Spinal cord (tissue), 10 donors: ENCODE data around the gene ADARB2. TPM values are rescaled to one million over a fixed set of nuclear protein-coding genes. Genes with fewer than 3 reads are reported as not detected.
A peak's percentile ranks its signal among the peaks of the same experiment; 100 is the strongest.

Experiments used
- DNase-seq, 6 donors: peaks; one replicate each; pipeline versions ENCODE4 v3.0.0 to v3.0.0-alpha.2; 2013 to 2015; ENCODE audit warnings: low spot score in 6 of 6, low read depth in 4 of 6
- H3K27ac ChIP-seq: one replicate; pipeline ENCODE4 v1.5.1; 2013; ENCODE audit warnings: low read depth, low read length, control low read depth
- H3K27me3 ChIP-seq: one replicate; pipeline ENCODE4 v1.6.1; 2013; ENCODE audit warnings: low read length; ENCODE audit not compliant: control insufficient read depth, insufficient read depth
- H3K36me3 ChIP-seq: one replicate; pipeline ENCODE4 v1.6.1; 2013; ENCODE audit warnings: low read length; ENCODE audit not compliant: control insufficient read depth, insufficient read depth
- H3K4me1 ChIP-seq: one replicate; pipeline ENCODE4 v1.6.1; 2013; ENCODE audit warnings: low read length; ENCODE audit not compliant: control insufficient read depth, insufficient read depth
- H3K4me3 ChIP-seq: one replicate; pipeline ENCODE4 v1.5.1; 2013; ENCODE audit warnings: low read depth, low read length, control low read depth
- H3K9me3 ChIP-seq: one replicate; pipeline ENCODE4 v1.6.1; 2013; ENCODE audit warnings: low read length; ENCODE audit not compliant: control insufficient read depth, insufficient read depth
- WGBS: methylation state at CpG from one replicate; pipeline ENCODE4 v1.1.5; 2013; ENCODE audit warnings: missing lambda C conversion rate; ENCODE audit not compliant: insufficient coverage; 5-methylcytosine and 5-hydroxymethylcytosine counted together
- polyA plus RNA-seq, 2 donors: library from polyadenylated mRNA; unstranded; fragments of 120-200 nt; gene quantifications; one replicate each; pipeline ENCODE4 v1.2.1, GENCODE V29; 2013; ENCODE audit not compliant: insufficient read length in 2 of 2
- total RNA-seq, 2 donors: library from RNA; depleted of rRNA in 1 of 2; stranded (reverse); fragments of 120-200 nt in 1 of 2; fragments of >200 nt in 1 of 2; gene quantifications; one replicate each; pipeline versions ENCODE4 v1.2.3 to v1.2.4, GENCODE V29; 2013 to 2014
- donor health status: healthy.

ADARB2 gene
- total and polyA plus RNA-seq, 4 donors: 4.1 to 11.2 (median 8.3) TPM

DNA sequence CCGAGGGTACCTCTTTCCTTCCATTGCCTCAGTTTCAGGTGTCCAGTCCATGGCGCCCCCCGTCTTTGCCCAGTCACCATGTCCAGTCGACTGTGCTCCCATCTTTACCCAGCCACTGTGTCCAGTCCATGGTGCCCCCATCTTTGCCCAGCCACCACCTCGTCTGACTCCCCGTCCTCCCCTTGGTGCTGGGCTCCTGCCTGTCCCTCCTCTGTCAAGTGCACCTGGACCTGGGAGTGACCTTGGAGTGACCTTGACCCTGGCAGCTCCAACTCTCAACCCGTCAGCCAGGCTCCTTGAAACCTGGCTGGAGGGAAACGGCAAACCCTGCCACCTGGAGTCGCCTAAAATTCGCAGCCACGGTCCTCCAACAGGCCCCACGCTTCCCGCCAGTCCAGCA lies 180.2 kb downstream of the ADARB2 start:
- Histone ChIP-seq H3K36me3 (no peaks in the 10 kb centered on the region), H3K27ac (no peak overlapping the region), H3K27me3 (no peaks in the 10 kb centered on the region), H3K9me3 (peaks cover 2% of the 10 kb centered on the region), H3K4me1 (peaks cover 40% of the 10 kb centered on the region), H3K4me3 (no peak overlapping the region)
- DNase-seq: no peak
- 86% methylated on average over 13 of the region's 13 CpGs for WGBS

DNA sequence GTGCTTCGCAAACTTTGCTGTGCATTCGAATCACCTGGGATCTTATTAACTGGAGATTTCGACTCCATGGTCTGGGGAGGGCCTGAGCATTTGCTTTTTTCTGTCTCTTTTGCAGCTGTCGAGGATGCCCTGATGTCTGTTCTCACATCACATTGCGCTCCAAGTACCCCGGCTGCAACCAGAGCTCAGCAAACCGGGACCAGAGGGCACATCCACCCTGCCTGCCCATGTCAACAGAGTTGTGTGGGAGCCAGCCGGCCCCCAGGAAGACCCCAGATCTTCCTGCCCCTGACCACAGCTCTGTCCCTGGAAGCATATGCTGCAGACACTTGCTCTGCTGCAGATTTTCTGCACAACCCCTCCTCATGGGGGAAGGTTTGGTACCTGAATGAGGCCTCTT lies 180.8 kb downstream of the ADARB2 start:
- Histone ChIP-seq H3K36me3 (no peaks in the 10 kb centered on the region), H3K4me3 (no peak overlapping the region), H3K4me1 (peaks cover 42% of the 10 kb centered on the region), H3K9me3 (peaks cover 2% of the 10 kb centered on the region), H3K27me3 (no peaks in the 10 kb centered on the region), H3K27ac (no peak overlapping the region)
- DNase-seq: no peak
- WGBS: 88% methylated on average over 8 of the region's 8 CpGs

DNA sequence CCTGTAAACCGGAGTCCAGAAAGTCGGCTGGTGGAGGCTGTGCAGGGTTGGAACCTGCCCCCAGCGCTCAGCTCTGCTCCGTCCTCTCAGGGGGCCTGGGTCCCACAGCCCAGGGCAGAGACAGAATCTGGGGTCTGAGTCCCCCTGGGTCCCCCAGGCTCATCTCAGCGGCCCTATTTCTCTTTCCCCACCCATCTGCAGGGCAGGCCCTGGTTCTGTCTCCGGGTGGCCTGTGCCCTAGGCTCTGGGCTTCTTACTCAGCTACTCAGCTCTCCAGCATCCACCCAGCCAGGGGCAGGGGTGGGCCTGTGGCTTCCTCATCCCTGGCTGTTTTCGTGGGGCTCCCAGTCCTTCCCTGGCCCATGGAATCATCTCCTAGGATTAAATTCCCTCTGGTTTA lies 183.4 kb downstream of the ADARB2 start:
- Histone ChIP-seq H3K4me1 (peaks cover 37% of the 10 kb centered on the region), H3K4me3 (no peak overlapping the region), H3K36me3 (no peaks in the 10 kb centered on the region), H3K9me3 (peaks cover 2% of the 10 kb centered on the region), H3K27me3 (no peaks in the 10 kb centered on the region), H3K27ac (no peak overlapping the region)
- WGBS: 94% methylated on average over 6 of the region's 7 CpGs
- DNase-seq: no peak

DNA sequence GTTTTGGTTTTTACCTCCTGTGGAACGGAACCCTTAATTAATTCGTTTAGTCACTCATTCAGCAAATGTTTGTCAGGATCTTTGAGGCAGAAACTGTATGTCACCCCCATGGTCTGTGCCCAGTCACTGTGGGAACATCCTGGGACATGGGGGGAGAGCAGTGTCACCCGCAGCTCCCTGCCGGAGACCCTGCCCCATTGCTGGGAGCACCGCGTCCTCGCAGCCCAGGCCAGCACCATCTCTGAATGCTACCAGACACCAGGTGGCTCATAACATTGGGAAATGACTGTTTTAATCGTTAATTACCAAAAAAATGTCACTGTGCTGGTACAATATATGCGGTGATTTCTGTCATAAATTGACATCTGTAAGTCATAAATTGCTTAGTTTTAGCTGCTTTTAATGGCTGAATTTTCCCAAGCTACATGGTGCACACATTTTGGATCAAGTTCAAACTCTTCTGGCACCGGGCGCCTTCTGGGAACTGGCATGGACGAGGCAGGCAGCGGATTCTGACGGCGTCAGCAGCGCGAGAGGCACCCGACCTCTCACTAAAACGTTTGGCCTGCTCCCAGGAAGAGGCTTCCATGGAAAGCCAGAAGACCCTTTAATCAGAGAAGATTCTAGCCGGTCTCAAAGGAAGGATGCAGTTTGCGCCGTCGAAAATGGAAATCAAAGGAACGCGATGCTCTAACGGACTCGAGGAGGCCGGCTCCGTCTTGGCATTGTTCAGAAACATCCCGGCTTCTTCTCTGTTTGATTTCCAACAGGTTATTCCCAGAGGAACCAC lies 184.2 kb downstream of the ADARB2 start:
- WGBS: 47% methylated on average over 27 of the region's 30 CpGs
- DNase-seq: peak in 3 of 6 donors; percentile 23 to 87 (median 73)
- peaks cover 34% of the 10 kb centered on the region for H3K4me1 ChIP-seq
- H3K4me3 ChIP-seq: no peak overlapping the region
- H3K36me3 ChIP-seq: no peaks in the 10 kb centered on the region
- H3K27me3 ChIP-seq: no peaks in the 10 kb centered on the region
- H3K27ac ChIP-seq: no peak overlapping the region
- H3K9me3 ChIP-seq: peaks cover 2% of the 10 kb centered on the region

DNA sequence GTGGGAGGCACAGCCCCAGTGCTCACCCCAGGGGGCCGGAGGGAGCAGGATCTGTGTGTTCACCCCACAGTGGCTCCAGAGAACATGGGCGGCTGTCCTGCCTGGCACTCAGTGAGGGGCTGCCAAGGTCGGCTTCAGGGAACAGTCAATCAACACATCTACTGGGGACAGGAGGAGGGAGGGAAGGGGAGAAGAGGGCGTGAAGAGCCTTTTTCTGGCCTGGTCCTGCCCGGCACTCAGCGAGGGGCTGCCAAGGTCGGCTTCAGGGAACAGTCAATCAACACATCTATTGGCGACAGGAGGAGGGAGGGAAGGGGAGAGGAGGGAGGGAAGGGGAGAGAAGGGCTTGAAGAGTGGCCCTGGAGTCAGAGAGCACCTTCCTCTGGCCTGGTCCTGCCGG lies 184.9 kb downstream of the ADARB2 start:
- Histone ChIP-seq H3K36me3 (no peaks in the 10 kb centered on the region), H3K9me3 (peaks cover 2% of the 10 kb centered on the region), H3K27ac (no peak overlapping the region), H3K27me3 (no peaks in the 10 kb centered on the region), H3K4me1 (peaks cover 34% of the 10 kb centered on the region), H3K4me3 (no peak overlapping the region)
- DNase-seq: no peak
- WGBS: 63% methylated on average over 8 of the region's 9 CpGs

DNA sequence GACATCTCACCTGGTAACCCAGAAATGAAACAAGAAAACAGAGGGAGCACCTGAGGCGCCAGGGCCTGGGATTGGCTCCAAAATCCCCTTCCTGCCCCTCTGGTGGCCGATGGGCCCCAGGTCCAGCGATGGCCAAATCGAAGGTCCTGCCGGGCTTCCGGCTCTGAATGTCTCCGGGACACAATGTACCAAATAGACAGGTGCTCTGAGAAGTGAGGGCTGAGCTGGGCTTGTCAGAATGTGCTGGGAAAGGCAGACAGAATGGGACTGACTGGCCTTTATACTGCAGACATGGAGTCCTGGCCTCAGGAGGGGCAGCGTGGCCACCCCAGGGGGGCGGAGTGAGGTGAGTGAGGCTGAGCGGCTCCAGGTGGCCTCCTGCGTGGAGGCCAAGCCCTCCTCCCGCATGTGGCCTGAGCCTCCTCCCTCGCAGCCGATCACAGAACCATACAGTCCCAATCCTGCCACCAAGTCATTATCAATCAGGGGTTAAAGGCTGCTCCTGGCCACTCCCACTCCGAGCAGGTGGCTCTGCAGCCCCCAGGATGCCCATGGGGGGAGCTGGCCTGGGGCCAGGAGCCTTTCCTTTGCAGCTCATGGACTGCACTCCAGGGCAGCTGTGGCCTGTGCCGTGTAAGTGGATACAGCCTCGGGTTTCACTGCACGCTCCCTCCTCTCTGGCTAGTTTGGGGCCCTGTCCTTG lies 185.5 kb downstream of the ADARB2 start:
- H3K27me3 ChIP-seq: no peaks in the 10 kb centered on the region
- H3K9me3 ChIP-seq: peaks cover 2% of the 10 kb centered on the region
- DNase-seq: no peak
- H3K36me3 ChIP-seq: no peaks in the 10 kb centered on the region
- peaks cover 34% of the 10 kb centered on the region for H3K4me1 ChIP-seq
- no peak overlapping the region for H3K27ac ChIP-seq
- no peak overlapping the region for H3K4me3 ChIP-seq
- WGBS: 82% methylated on average over 18 of the region's 18 CpGs

DNA sequence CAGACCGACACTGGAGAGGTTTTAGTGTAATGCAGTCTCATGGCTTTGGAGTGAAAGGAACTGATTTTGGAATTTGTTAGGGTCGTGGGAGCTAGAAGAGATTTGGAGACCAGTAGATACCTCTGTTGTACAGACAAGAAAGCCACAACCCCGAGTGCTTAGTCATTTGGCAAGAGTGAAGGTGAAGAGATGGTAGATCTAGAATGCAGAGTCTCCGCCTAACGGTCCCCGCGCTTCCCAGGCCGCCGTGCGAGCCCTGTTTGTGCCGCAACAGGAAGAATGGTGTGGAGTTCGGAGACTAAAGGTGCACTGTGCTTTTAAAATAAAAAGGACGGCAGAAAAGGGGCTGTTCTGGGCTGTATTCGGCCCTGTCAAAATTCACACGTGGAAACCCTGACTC lies 186.7 kb downstream of the ADARB2 start:
- Histone ChIP-seq H3K27ac (no peak overlapping the region), H3K4me1 (peaks cover 38% of the 10 kb centered on the region), H3K36me3 (no peaks in the 10 kb centered on the region), H3K4me3 (no peak overlapping the region), H3K27me3 (no peaks in the 10 kb centered on the region), H3K9me3 (peaks cover 2% of the 10 kb centered on the region)
- WGBS: 92% methylated on average over 12 of the region's 15 CpGs
- no peak for DNase-seq

DNA sequence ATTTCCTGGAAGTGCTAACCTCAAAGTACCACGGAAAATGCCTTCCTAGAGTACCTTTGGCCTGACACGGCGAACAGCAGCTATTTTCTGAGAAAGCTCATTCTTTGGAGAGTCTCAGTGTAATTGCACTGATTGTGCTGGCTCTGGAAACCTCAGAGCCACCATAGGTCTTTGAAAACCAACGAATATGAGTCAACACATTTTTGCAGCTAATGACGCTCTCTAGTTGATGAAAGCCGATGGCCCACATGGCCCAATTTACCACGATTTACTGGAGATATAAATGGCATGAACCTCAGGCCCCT lies 187.1 kb downstream of the ADARB2 start:
- peaks cover 38% of the 10 kb centered on the region for H3K4me1 ChIP-seq
- WGBS: 87% methylated on average over 4 of the region's 7 CpGs
- no peak for DNase-seq
- no peaks in the 10 kb centered on the region for H3K36me3 ChIP-seq
- no peaks in the 10 kb centered on the region for H3K27me3 ChIP-seq
- peaks cover 2% of the 10 kb centered on the region for H3K9me3 ChIP-seq
- no peak overlapping the region for H3K27ac ChIP-seq
- H3K4me3 ChIP-seq: no peak overlapping the region

DNA sequence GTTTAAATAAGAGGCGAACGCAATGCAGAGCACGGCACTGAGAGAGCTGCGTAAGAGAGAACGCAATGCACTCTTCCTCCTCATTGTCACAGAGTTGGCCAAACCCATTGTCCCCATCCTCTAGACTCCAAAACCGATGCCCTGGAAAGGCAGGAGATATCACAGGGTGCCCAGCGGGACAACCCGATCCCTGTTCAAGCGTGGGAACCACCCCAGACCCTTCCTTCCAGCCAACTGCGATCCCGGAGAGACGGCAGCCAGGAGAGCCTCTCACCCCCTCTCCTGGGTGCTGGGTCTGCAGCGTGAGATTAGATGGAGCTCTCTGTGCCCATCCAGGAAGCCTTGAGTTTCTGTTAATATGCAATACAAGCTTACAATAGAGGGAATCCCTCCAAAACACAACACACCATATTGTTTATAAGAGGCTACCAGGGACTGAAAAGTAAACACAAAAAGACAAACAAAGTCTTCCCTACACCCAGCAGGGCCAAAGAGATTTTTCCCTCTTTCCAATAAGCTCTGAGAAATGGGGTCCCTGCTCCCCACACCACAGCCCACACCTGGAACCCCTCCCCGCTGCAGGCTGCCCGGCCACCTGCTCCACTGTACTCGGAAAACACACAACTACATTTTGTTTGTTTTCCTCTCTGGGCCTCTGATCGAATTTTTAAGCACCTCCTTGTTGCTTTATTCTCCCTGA lies 187.6 kb downstream of the ADARB2 start:
- no peak overlapping the region for H3K27ac ChIP-seq
- peaks cover 2% of the 10 kb centered on the region for H3K9me3 ChIP-seq
- no peaks in the 10 kb centered on the region for H3K27me3 ChIP-seq
- no peak overlapping the region for H3K4me3 ChIP-seq
- peaks cover 38% of the 10 kb centered on the region for H3K4me1 ChIP-seq
- H3K36me3 ChIP-seq: no peaks in the 10 kb centered on the region
- no peak for DNase-seq
- 69% methylated on average over 11 of the region's 17 CpGs for WGBS
